GM19467 (cell line): ENCODE results near the gene CACNA1I.
"Not testable (repeated sequence)": the region's sequence is repeated elsewhere in the genome, so short reads cannot be mapped to it uniquely, and the experiment has no call there.

ENCODE experiments used
- ATAC-seq: cut with Tn5 transposase; IDR thresholded peaks from one replicate; pipeline ENCODE4 v1.9.1; 2021; ENCODE audit warnings: mild to moderate bottlenecking, moderate library complexity; ENCODE audit not compliant: unreplicated experiment

The CACNA1I gene

GRCh38 chr22:39731481-39731880 is 160.9 kb downstream of the CACNA1I start:
- ATAC-seq: no peak

GRCh38 chr22:39731881-39732555 is 161.5 kb downstream of the CACNA1I start:
- ATAC-seq: no peak

- no peak for ATAC-seq
Measured at GRCh38 chr22:39732625-39733024, 162.1 kb downstream of the CACNA1I start.

- no peak for ATAC-seq
Measured at GRCh38 chr22:39733191-39733590, 162.6 kb downstream of the CACNA1I start.

GRCh38 chr22:39734046-39734445 is 163.5 kb downstream of the CACNA1I start:
- not testable (repeated sequence) for ATAC-seq

GRCh38 chr22:39734866-39735265 is 164.3 kb downstream of the CACNA1I start:
- ATAC-seq: no peak

- no peak for ATAC-seq
Measured at GRCh38 chr22:39735776-39736175, 165.2 kb downstream of the CACNA1I start.

GRCh38 chr22:39738746-39739145 is 168.2 kb downstream of the CACNA1I start:
- ATAC-seq: no peak
